IMR-90 (cell line): ENCODE measurements around the gene DSCAML1. TPM values are rescaled to one million over a fixed set of nuclear protein-coding genes. Genes with fewer than 3 reads are reported as not detected.

Experiments used
- ATAC-seq: fragments of 200-7000 bp; cut with Tn5 transposase; 2 replicates; pipeline ENCODE4 v1.9.1; 2020; ENCODE audit warnings: low read depth, mild to moderate bottlenecking, moderate library complexity
- BruUV-seq: library from RNA; stranded (reverse); fragments of 400-500 nt; replicated peaks from 2 replicates; lab custom pipeline; 2021; lab: Mats Ljungman, UMichigan
- CTCF ChIA-PET: fragments of 300-600 bp; formaldehyde crosslinking; extraction: SDS; loops from one replicate; lab custom pipeline; 2021; ENCODE audit warnings: antibody characterized with exemption; lab: Yijun Ruan, JAX
- POLR2A ChIA-PET: fragments of 300-600 bp; sonication (Branson Sonifier 250); formaldehyde crosslinking; loops from one replicate; lab custom pipeline; 2022; ENCODE audit warnings: antibody characterized with exemption; ENCODE audit not compliant: unreplicated experiment; lab: Charles Lee
- DNase-seq: peaks from one replicate; pipeline ENCODE4 v3.0.0; 2013
- H2AFZ ChIP-seq: replicated peaks from 2 replicates; pipeline ENCODE3; 2013; ENCODE audit warnings: low read length, mild to moderate bottlenecking; ENCODE audit not compliant: poor library complexity
- H2AK5ac ChIP-seq: 2 replicates; pipeline ENCODE4 v1.6.1; 2013; ENCODE audit warnings: low read depth, low read length, inconsistent platforms
- H2AK9ac ChIP-seq: replicated peaks from 2 replicates; pipeline ENCODE3; 2013; ENCODE audit warnings: mild to moderate bottlenecking, low read depth, low read length, moderate library complexity; ENCODE audit not compliant: poor library complexity
- H2BK120ac ChIP-seq: 2 replicates; pipeline ENCODE4 v1.6.1; 2013; ENCODE audit warnings: low read depth, low read length, inconsistent platforms
- H2BK15ac ChIP-seq: 3 replicates; pipeline ENCODE4 v1.6.1; 2013; ENCODE audit warnings: low read depth, low read length, inconsistent platforms
- H2BK20ac ChIP-seq: 2 replicates; pipeline ENCODE4 v1.6.1; 2013; ENCODE audit warnings: low read depth, mild to moderate bottlenecking, inconsistent platforms, low read length, moderate library complexity
- H2BK5ac ChIP-seq: 2 replicates; pipeline ENCODE4 v1.6.1; 2013; ENCODE audit warnings: mild to moderate bottlenecking, low read depth, low read length, inconsistent platforms; ENCODE audit not compliant: poor library complexity, severe bottlenecking
- H3K14ac ChIP-seq: replicated peaks from 2 replicates; pipeline ENCODE4 v1.6.1; 2013; ENCODE audit warnings: low read depth, low read length, inconsistent platforms
- H3K18ac ChIP-seq: 2 replicates; pipeline ENCODE4 v1.6.1; 2013; ENCODE audit warnings: low read depth, low read length, control low read depth
- H3K23ac ChIP-seq: 2 replicates; pipeline ENCODE4 v1.6.1; 2013; ENCODE audit warnings: low read depth, low read length, inconsistent platforms
- H3K27ac ChIP-seq: 2 replicates; pipeline ENCODE4 v1.5.1; 2013; ENCODE audit warnings: mild to moderate bottlenecking, control low read depth, low read length; ENCODE audit not compliant: insufficient read depth
- H3K27me3 ChIP-seq: 2 replicates; pipeline ENCODE4 v1.6.1; 2013; ENCODE audit warnings: low read length; ENCODE audit not compliant: control insufficient read depth, insufficient read depth
- H3K36me3 ChIP-seq: 2 replicates; pipeline ENCODE4 v1.6.1; 2013; ENCODE audit warnings: low read length, mixed read lengths; ENCODE audit not compliant: control insufficient read depth, insufficient read depth
- H3K4ac ChIP-seq: 2 replicates; pipeline ENCODE4 v1.6.1; 2013; ENCODE audit warnings: low read depth, low read length, inconsistent platforms
- H3K4me1 ChIP-seq: 2 replicates; pipeline ENCODE4 v1.6.1; 2013; ENCODE audit warnings: low read length, mixed read lengths; ENCODE audit not compliant: control insufficient read depth, insufficient read depth
- H3K4me2 ChIP-seq: 2 replicates; pipeline ENCODE4 v1.6.1; 2013; ENCODE audit warnings: low read depth, mild to moderate bottlenecking, control low read depth, low read length, moderate library complexity
- H3K4me3 ChIP-seq: 2 replicates; pipeline ENCODE4 v1.5.1; 2013; ENCODE audit warnings: low read depth, mild to moderate bottlenecking, control low read depth, low read length, moderate library complexity; ENCODE audit not compliant: insufficient read depth
- H3K56ac ChIP-seq: 2 replicates; pipeline ENCODE4 v1.6.1; 2013; ENCODE audit warnings: low read length, inconsistent platforms; ENCODE audit not compliant: insufficient read depth; ENCODE audit errors: extremely low read depth
- H3K79me1 ChIP-seq, 2 experiments: 2 replicates each; pipeline ENCODE4 v1.6.1; 2013; ENCODE audit warnings: low read length in 2 of 2, inconsistent platforms in 1 of 2, low read depth in 1 of 2
- H3K9ac ChIP-seq: 2 replicates; pipeline ENCODE4 v1.6.1; 2013; ENCODE audit warnings: low read depth, low read length, control low read depth
- H3K9me1 ChIP-seq: 2 replicates; pipeline ENCODE4 v1.6.1; 2013; ENCODE audit warnings: low read length, inconsistent platforms; ENCODE audit not compliant: insufficient read depth
- H3K9me3 ChIP-seq: 2 replicates; pipeline ENCODE4 v1.6.1; 2013; ENCODE audit warnings: low read length; ENCODE audit not compliant: control insufficient read depth, insufficient read depth
- H4K20me1 ChIP-seq: 2 replicates; pipeline ENCODE4 v1.6.1; 2013; ENCODE audit warnings: low read length, inconsistent platforms; ENCODE audit not compliant: insufficient read depth
- H4K5ac ChIP-seq: 2 replicates; pipeline ENCODE4 v1.6.1; 2013; ENCODE audit warnings: mild to moderate bottlenecking, low read depth, low read length, control low read depth
- H4K8ac ChIP-seq, 2 experiments: 2 replicates each; pipeline ENCODE4 v1.6.1; 2013; ENCODE audit warnings: low read depth in 2 of 2, low read length in 2 of 2, control low read depth in 1 of 2, inconsistent platforms in 1 of 2
- H4K91ac ChIP-seq: 2 replicates; pipeline ENCODE4 v1.6.1; 2013; ENCODE audit warnings: low read depth, low read length, inconsistent platforms; ENCODE audit not compliant: insufficient read depth
- BHLHE40 ChIP-seq: fragments of 150-350 bp; IDR thresholded peaks from 2 replicates; pipeline ENCODE4 v1.6.1; 2016; ENCODE audit warnings: mild to moderate bottlenecking, low read depth, low read length
- CEBPB ChIP-seq: IDR thresholded peaks from 2 replicates; pipeline ENCODE4 v1.6.1; 2012; ENCODE audit warnings: low read depth, low read length, improper control_type of control experiment
- CHD1 ChIP-seq: IDR thresholded peaks from 2 replicates; pipeline ENCODE4 v1.6.1; 2012; ENCODE audit warnings: low read depth, low read length, improper control_type of control experiment
- CTCF ChIP-seq: conservative IDR thresholded peaks from 2 replicates; pipeline ENCODE4 v1.5.1; 2012; ENCODE audit warnings: mild to moderate bottlenecking, low read depth, low read length, improper control_type of control experiment
- FOS ChIP-seq: fragments of 150-350 bp; IDR thresholded peaks from 2 replicates; pipeline ENCODE4 v1.6.1; 2016; ENCODE audit warnings: low read depth, low read length
- MAFK ChIP-seq: IDR thresholded peaks from 2 replicates; pipeline ENCODE4 v1.6.1; 2012; ENCODE audit warnings: low read depth, low read length, improper control_type of control experiment
- MAZ ChIP-seq: IDR thresholded peaks from 2 replicates; pipeline ENCODE4 v1.6.1; 2012; ENCODE audit warnings: low read depth, mild to moderate bottlenecking, low read length, improper control_type of control experiment, moderate library complexity, borderline replicate concordance
- MXI1 ChIP-seq: IDR thresholded peaks from 2 replicates; pipeline ENCODE4 v1.6.1; 2012; ENCODE audit warnings: low read depth, mild to moderate bottlenecking, low read length, moderate library complexity, borderline replicate concordance
- NFE2L2 ChIP-seq: fragments of 150-350 bp; IDR thresholded peaks from 2 replicates; pipeline ENCODE4 v1.6.1; 2016; ENCODE audit warnings: low read depth, mild to moderate bottlenecking, low read length
- POLR2A ChIP-seq: IDR thresholded peaks from 2 replicates; pipeline ENCODE4 v1.6.1; 2012; ENCODE audit warnings: mild to moderate bottlenecking, low read depth, low read length
- RAD21 ChIP-seq: IDR thresholded peaks from 2 replicates; pipeline ENCODE4 v1.6.1; 2012; ENCODE audit warnings: low read length, improper control_type of control experiment
- RCOR1 ChIP-seq: IDR thresholded peaks from 2 replicates; pipeline ENCODE4 v1.6.1; 2012; ENCODE audit warnings: mild to moderate bottlenecking, low read length, improper control_type of control experiment; ENCODE audit not compliant: insufficient replicate concordance
- RFX5 ChIP-seq: IDR thresholded peaks from 2 replicates; pipeline ENCODE4 v1.8.0; 2012; ENCODE audit warnings: low read depth, mild to moderate bottlenecking, low read length, moderate library complexity
- SMC3 ChIP-seq: fragments of 150-350 bp; IDR thresholded peaks from 2 replicates; pipeline ENCODE4 v1.6.1; 2016; ENCODE audit warnings: low read depth, mild to moderate bottlenecking, antibody characterized with exemption, low read length, moderate library complexity
- USF2 ChIP-seq: fragments of 150-350 bp; IDR thresholded peaks from 2 replicates; pipeline ENCODE4 v1.6.1; 2017; ENCODE audit warnings: mild to moderate bottlenecking, antibody characterized with exemption, low read length, low read depth
- WGBS, 2 experiments: methylation state at CpG; one replicate each; pipeline versions ENCODE4 v1.1.5 to v1.1.7; 2013; ENCODE audit warnings: missing lambda C conversion rate in 2 of 2; ENCODE audit not compliant: insufficient read length in 1 of 2; ENCODE audit errors: extremely low coverage in 2 of 2; 5-methylcytosine and 5-hydroxymethylcytosine counted together
- dilution Hi-C: fragments of 300-500 bp; cut with HindIII; formaldehyde crosslinking; loops from one replicate; pipeline ENCODE4 v1.14.3; 2018; ENCODE audit warnings: low sequenced_read_pairs; ENCODE audit not compliant: unreplicated experiment
- in situ Hi-C: fragments of 300-500 bp; cut with MboI; formaldehyde crosslinking; loops from 3 replicates; pipeline ENCODE4 v1.14.3; 2019; ENCODE audit warnings: low sequenced_read_pairs, inconsistent platforms, mixed read lengths
- intact Hi-C: fragments of 100-400 bp; cut with micrococcal nuclease; formaldehyde crosslinking; loops from 2 replicates; pipeline ENCODE4 v1.10.0; 2022
- polyA plus RNA-seq, 3 experiments: library from polyadenylated mRNA; depleted of rRNA; stranded (reverse); fragments of >200 nt; gene quantifications; 2 replicates each; pipeline ENCODE4 v1.2.3, GENCODE V29; 2012; ENCODE audit warnings: low replicate concordance in 1 of 3
- total RNA-seq: library from RNA; depleted of rRNA; stranded (reverse); fragments of >200 nt; gene quantifications from 2 replicates; pipeline ENCODE4 v1.2.3, GENCODE V29; 2012
- TF ChIP-seq, protein P1 (sequence below): fragments of 150-350 bp; IDR thresholded peaks from 2 replicates; pipeline ENCODE4 v1.6.1; 2016; ENCODE audit warnings: low read depth, mild to moderate bottlenecking, low read length, moderate library complexity, borderline replicate concordance

DSCAML1 gene
- total and polyA plus RNA-seq, 2 of the 4 experiments (the other 2 are of a cell fraction) = not detected

- in situ Hi-C loops = no loop called here
- WGBS, 2 experiments = no CpG with 5 or more reads among the region's 11 CpGs
- no TSS peak for BruUV-seq
Measured at GRCh38 chr11:117663821-117664220, 133.2 kb downstream of the DSCAML1 start.

More at GRCh38 chr11:117663821-117664220, 133.2 kb downstream of the DSCAML1 start:
- Histone ChIP-seq H3K36me3 (no peaks in the 10 kb centered on the region), H4K5ac (no peak overlapping the region), H2BK15ac (no peak overlapping the region), H3K23ac (no peak overlapping the region), H4K91ac (no peak overlapping the region), H3K27me3 (peaks cover 8% of the 10 kb centered on the region), H3K14ac (no peak overlapping the region), H3K4me1 (no peaks in the 10 kb centered on the region), H2AK9ac (no peak overlapping the region), H4K8ac (no peak overlapping the region), H3K79me1 (no peaks in the 10 kb centered on the region), H2AFZ (no peak overlapping the region), H2BK120ac (no peak overlapping the region), H4K20me1 (no peaks in the 10 kb centered on the region), H3K9ac (no peak overlapping the region), H3K9me1 (no peaks in the 10 kb centered on the region), H2BK5ac (no peak overlapping the region), H3K56ac (no peak overlapping the region), H3K27ac (no peak overlapping the region), H2BK20ac (no peak overlapping the region), H2AK5ac (no peak overlapping the region), H3K4me3 (no peak overlapping the region), H3K18ac (no peak overlapping the region), H3K4me2 (no peak overlapping the region), H3K4ac (no peak overlapping the region), H3K9me3 (no peaks in the 10 kb centered on the region)
- POLR2A ChIA-PET = no interaction called here
- CTCF ChIA-PET = interaction anchor here (0.5 kb wide), 1 partner anchor 18 kb away, joined by 3 read pairs; no protein-coding TSS in a partner anchor
- dilution Hi-C loops = no loop called here
- intact Hi-C loops = no loop called here
- TF ChIP-seq RFX5 (no peak), MAFK (no peak), CTCF (no peak), MAZ (no peak), CEBPB (no peak), RCOR1 (no peak), FOS (no peak), POLR2A (no peak), CHD1 (no peak), SMC3 (no peak), NFE2L2 (no peak), USF2 (no peak), RAD21 (no peak), MXI1 (no peak), BHLHE40 (no peak)
- TF ChIP-seq, protein P1, sequence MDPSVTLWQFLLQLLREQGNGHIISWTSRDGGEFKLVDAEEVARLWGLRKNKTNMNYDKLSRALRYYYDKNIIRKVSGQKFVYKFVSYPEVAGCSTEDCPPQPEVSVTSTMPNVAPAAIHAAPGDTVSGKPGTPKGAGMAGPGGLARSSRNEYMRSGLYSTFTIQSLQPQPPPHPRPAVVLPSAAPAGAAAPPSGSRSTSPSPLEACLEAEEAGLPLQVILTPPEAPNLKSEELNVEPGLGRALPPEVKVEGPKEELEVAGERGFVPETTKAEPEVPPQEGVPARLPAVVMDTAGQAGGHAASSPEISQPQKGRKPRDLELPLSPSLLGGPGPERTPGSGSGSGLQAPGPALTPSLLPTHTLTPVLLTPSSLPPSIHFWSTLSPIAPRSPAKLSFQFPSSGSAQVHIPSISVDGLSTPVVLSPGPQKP = no peak
- DNase-seq (no peak), ATAC-seq (no peak)
